Fibroblast of pulmonary artery (primary cell): Measurements from ENCODE around the gene GANC.

Source experiments
- DNase-seq: peaks from one replicate; pipeline ENCODE4 v3.0.0-alpha.2; 2010; ENCODE audit warnings: low read depth
- H3K4me3 ChIP-seq: replicated peaks from 2 replicates; pipeline ENCODE4 v1.5.1; 2011; ENCODE audit warnings: low read depth, mild to moderate bottlenecking, control low read depth, low read length, moderate library complexity
- CTCF ChIP-seq: IDR thresholded peaks from 2 replicates; pipeline ENCODE4 v1.5.1; 2011; ENCODE audit warnings: mild to moderate bottlenecking, control low read depth, low read length, inconsistent platforms; ENCODE audit errors: missing control alignments

GANC gene

GRCh38 chr15:42401544-42402454, 128.8 kb downstream of the GANC start:
- no peak for DNase-seq
- H3K4me3 ChIP-seq, result no peak overlapping the region
- TF ChIP-seq CTCF, result no peak

GRCh38 chr15:42402455-42403205, 129.6 kb downstream of the GANC start:
- DNase-seq, result no peak
- H3K4me3 ChIP-seq, result no peak overlapping the region
- no peak for TF ChIP-seq CTCF

GRCh38 chr15:42403389-42403788, 130.4 kb downstream of the GANC start:
- no peak for TF ChIP-seq CTCF
- no peak for DNase-seq
- no peak overlapping the region for H3K4me3 ChIP-seq

- no peak overlapping the region for H3K4me3 ChIP-seq
- DNase-seq, result no peak
- no peak for TF ChIP-seq CTCF
Observed at GRCh38 chr15:42404461-42405235, 131.6 kb downstream of the GANC start.

GRCh38 chr15:42405863-42406482, 133.0 kb downstream of the GANC start:
- TF ChIP-seq CTCF, result no peak
- DNase-seq, result no peak
- no peak overlapping the region for H3K4me3 ChIP-seq
